Effector CD8-positive, alpha-beta T cell (primary cell): ENCODE results near the gene PSMD6.

Experiments used
- DNase-seq: peaks from one replicate; lab custom pipeline; 2025; lab: John Stamatoyannopoulos, UW

PSMD6 gene

GRCh38 chr3:64008487-64009351 lies 14.6 kb downstream of the PSMD6 start:
- no peak for DNase-seq

GRCh38 chr3:64008017-64008416 lies 15.3 kb downstream of the PSMD6 start:
- no peak for DNase-seq

GRCh38 chr3:64003589-64003988 lies 19.7 kb downstream of the PSMD6 start:
- DNase-seq: no peak

GRCh38 chr3:64002233-64002632 lies 21.1 kb downstream of the PSMD6 start:
- no peak for DNase-seq

GRCh38 chr3:64000453-64001055 lies 22.7 kb downstream of the PSMD6 start:
- no peak for DNase-seq

- DNase-seq: no peak
Observed at GRCh38 chr3:63998852-63999754, 24.2 kb downstream of the PSMD6 start.

- no peak for DNase-seq
Observed at GRCh38 chr3:63995086-63995485, 28.2 kb downstream of the PSMD6 start.

GRCh38 chr3:63993653-63994079 lies 29.6 kb downstream of the PSMD6 start:
- peak; percentile 28 for DNase-seq

- DNase-seq: no peak
Observed at GRCh38 chr3:63992516-63993209, 30.6 kb downstream of the PSMD6 start.

GRCh38 chr3:63991666-63992065 lies 31.6 kb downstream of the PSMD6 start:
- DNase-seq: no peak

GRCh38 chr3:63990733-63991132 lies 32.6 kb downstream of the PSMD6 start:
- no peak for DNase-seq

- no peak for DNase-seq
Observed at GRCh38 chr3:63990204-63990603, 33.1 kb downstream of the PSMD6 start.

- DNase-seq: no peak
Observed at GRCh38 chr3:63988943-63989342, 34.4 kb downstream of the PSMD6 start.

GRCh38 chr3:63986831-63987230 lies 36.5 kb downstream of the PSMD6 start:
- DNase-seq: no peak

- no peak for DNase-seq
Observed at GRCh38 chr3:63986146-63986545, 37.1 kb downstream of the PSMD6 start.

- no peak for DNase-seq
Observed at GRCh38 chr3:63984391-63984790, 38.9 kb downstream of the PSMD6 start.

GRCh38 chr3:63981980-63982379 lies 41.3 kb downstream of the PSMD6 start:
- DNase-seq: no peak

- DNase-seq: no peak
Observed at GRCh38 chr3:63980830-63981498, 42.3 kb downstream of the PSMD6 start.

- DNase-seq: no peak
Observed at GRCh38 chr3:63980019-63980418, 43.3 kb downstream of the PSMD6 start.

GRCh38 chr3:63979093-63979885 lies 44.0 kb downstream of the PSMD6 start:
- no peak for DNase-seq
